A549 (cell line): Measurements from ENCODE around the gene AP3B1. TPM values are rescaled to one million over a fixed set of nuclear protein-coding genes. Genes with fewer than 3 reads are reported as not detected.
A peak's percentile ranks its signal among the peaks of the same experiment; 100 is the strongest.

Source experiments
- ATAC-seq, 2 experiments: fragments of 200-7000 bp in 1 of 2; fragments of >200 bp in 1 of 2; cut with Nextera tagmentation in 1 of 2; cut with Tn5 transposase in 1 of 2; 3 replicates each; pipeline versions ENCODE4 v1.8.0 to v1.9.1; 2018 to 2020; ENCODE audit warnings: mild to moderate bottlenecking in 1 of 2, moderate library complexity in 1 of 2
- CTCF ChIA-PET: fragments of 300-600 bp; sonication (Branson Sonifier 250); formaldehyde crosslinking; extraction: SDS; loops from one replicate; lab custom pipeline; 2021; ENCODE audit warnings: antibody characterized with exemption, inconsistent platforms; lab: Yijun Ruan, JAX
- POLR2A ChIA-PET: fragments of 350-600 bp; formaldehyde crosslinking; extraction: SDS; loops from one replicate; lab custom pipeline; 2021; ENCODE audit warnings: antibody characterized with exemption, inconsistent platforms; lab: Yijun Ruan, JAX
- DNase-seq, 2 experiments: peaks; one replicate each; pipeline versions ENCODE4 v3.0.0 to v3.0.0-alpha.2; 2011 to 2016; ENCODE audit warnings: low read depth in 1 of 2, low spot score in 1 of 2
- FAIRE-seq: peaks from 2 replicates; lab custom pipeline; 2011; peaks lifted over from hg19 to GRCh38; lab: Jason Lieb, UNC
- H3K27ac ChIP-seq, 2 experiments: fragments of >200 bp; sonication (Bioruptor Twin); formaldehyde crosslinking; 3 replicates each; pipeline ENCODE4 v1.5.1; 2016 to 2017
- H3K4me1 ChIP-seq: fragments of >200 bp; sonication (Bioruptor Twin); formaldehyde crosslinking; 3 replicates; pipeline ENCODE4 v1.6.1; 2016
- H3K4me2 ChIP-seq: fragments of >200 bp; sonication (Bioruptor Twin); formaldehyde crosslinking; 3 replicates; pipeline ENCODE4 v1.6.1; 2016
- H3K4me3 ChIP-seq: fragments of >200 bp; sonication (Bioruptor Twin); formaldehyde crosslinking; 3 replicates; pipeline ENCODE4 v1.5.1; 2016
- H3K9me3 ChIP-seq: fragments of >200 bp; sonication (Bioruptor Twin); formaldehyde crosslinking; 3 replicates; pipeline ENCODE4 v1.6.1; 2016
- CHD2 ChIP-seq: fragments of 150-350 bp; IDR thresholded peaks from 2 replicates; pipeline ENCODE4 v1.6.1; 2014; ENCODE audit warnings: low read length; ENCODE audit not compliant: partially characterized antibody
- CHD4 ChIP-seq: fragments of 200-600 bp; sonication (generic); IDR thresholded peaks from 2 replicates; pipeline ENCODE4 v1.6.1; 2016; ENCODE audit warnings: antibody characterized with exemption, mild to moderate bottlenecking, borderline replicate concordance
- E2F6 ChIP-seq: IDR thresholded peaks from 2 replicates; pipeline ENCODE4 v1.6.1; 2012; ENCODE audit warnings: low read depth, borderline replicate concordance
- EHF ChIP-seq: fragments of 250-450 bp; sonication (Bioruptor Pico); IDR thresholded peaks from 2 replicates; pipeline ENCODE4 v1.5.0; 2020; ENCODE audit warnings: mild to moderate bottlenecking
- FOSL2 ChIP-seq, 2 experiments: fragments of 450-650 bp in 1 of 2; fragments of >200 bp in 1 of 2; sonication (Bioruptor Twin) in 1 of 2; formaldehyde crosslinking; IDR thresholded peaks; 2 replicates each; pipeline versions ENCODE4 v1.5.0 to v1.6.1; 2016 to 2020; ENCODE audit warnings: mild to moderate bottlenecking in 1 of 2, moderate library complexity in 1 of 2
- HDAC2 ChIP-seq: fragments of 200-600 bp; sonication (generic); IDR thresholded peaks from 2 replicates; pipeline ENCODE4 v1.6.1; 2016
- HEYL ChIP-seq: fragments of 250-450 bp; sonication (Bioruptor Pico); IDR thresholded peaks from 2 replicates; pipeline ENCODE4 v1.8.0; 2021; ENCODE audit warnings: mild to moderate bottlenecking, moderate library complexity
- HMGXB4 ChIP-seq: fragments of 250-450 bp; sonication (Bioruptor Pico); IDR thresholded peaks from 2 replicates; pipeline ENCODE4 v1.5.0; 2021; ENCODE audit warnings: mild to moderate bottlenecking, moderate library complexity, borderline replicate concordance
- HOXA7 ChIP-seq: fragments of 250-450 bp; sonication (Bioruptor Pico); IDR thresholded peaks from 2 replicates; pipeline ENCODE4 v1.5.0; 2020; ENCODE audit warnings: mild to moderate bottlenecking, moderate library complexity
- JUNB ChIP-seq: fragments of >200 bp; sonication (Bioruptor Twin); formaldehyde crosslinking; IDR thresholded peaks from 2 replicates; pipeline ENCODE4 v1.6.1; 2016
- KDM1A ChIP-seq: fragments of 200-600 bp; sonication (generic); IDR thresholded peaks from 2 replicates; pipeline ENCODE4 v1.6.1; 2016; ENCODE audit warnings: low read depth, mild to moderate bottlenecking
- KDM5A ChIP-seq: fragments of 200-600 bp; sonication (generic); IDR thresholded peaks from 2 replicates; pipeline ENCODE4 v1.6.1; 2016; ENCODE audit warnings: antibody characterized with exemption, mild to moderate bottlenecking
- MAFK ChIP-seq: fragments of 450-650 bp; IDR thresholded peaks from 2 replicates; pipeline ENCODE4 v1.6.1; 2014; ENCODE audit not compliant: partially characterized antibody
- MAZ ChIP-seq: fragments of 150-350 bp; IDR thresholded peaks from 2 replicates; pipeline ENCODE4 v1.6.1; 2014; ENCODE audit warnings: antibody characterized with exemption, low read depth, low read length, borderline replicate concordance
- MYC ChIP-seq: IDR thresholded peaks from 2 replicates; pipeline ENCODE4 v1.6.1; 2012; ENCODE audit warnings: mild to moderate bottlenecking, inconsistent platforms, low read length, improper control_type of control experiment, borderline replicate concordance
- PHF8 ChIP-seq: fragments of 200-600 bp; sonication (generic); IDR thresholded peaks from 2 replicates; pipeline ENCODE4 v1.6.1; 2016; ENCODE audit warnings: low read depth, mild to moderate bottlenecking, antibody characterized with exemption, moderate library complexity, borderline replicate concordance
- RAD21 ChIP-seq, 2 experiments: fragments of >200 bp in 1 of 2; sonication (Bioruptor Twin) in 1 of 2; formaldehyde crosslinking in 1 of 2; IDR thresholded peaks in 1 of 2; conservative IDR thresholded peaks in 1 of 2; 2 replicates in 1 of 2; 3 replicates in 1 of 2; pipeline ENCODE4 v1.6.1; 2012 to 2018; ENCODE audit warnings: inconsistent platforms in 1 of 2
- RCOR1 ChIP-seq: fragments of 150-350 bp; IDR thresholded peaks from 2 replicates; pipeline ENCODE4 v1.6.1; 2014; ENCODE audit warnings: antibody characterized with exemption, low read length, low read depth
- RFX5 ChIP-seq: fragments of 450-650 bp; IDR thresholded peaks from 2 replicates; pipeline ENCODE4 v1.7.1; 2014; ENCODE audit warnings: antibody characterized with exemption, mild to moderate bottlenecking, moderate library complexity
- TFCP2L1 ChIP-seq: fragments of 250-450 bp; sonication (Bioruptor Pico); IDR thresholded peaks from 2 replicates; pipeline ENCODE4 v1.5.0; 2021; ENCODE audit warnings: mild to moderate bottlenecking
- TP53 ChIP-seq: fragments of 250-450 bp; sonication (Bioruptor Pico); IDR thresholded peaks from 2 replicates; pipeline ENCODE4 v1.5.0; 2021; ENCODE audit warnings: mild to moderate bottlenecking, moderate library complexity
- ZC3H11A ChIP-seq: fragments of 450-650 bp; IDR thresholded peaks from 2 replicates; pipeline ENCODE4 v1.6.1; 2014; ENCODE audit warnings: antibody characterized with exemption, mild to moderate bottlenecking
- WGBS: methylation state at CpG from one replicate; pipeline ENCODE4 v1.1.6; 2017; ENCODE audit errors: missing lambda C conversion rate; 5-methylcytosine and 5-hydroxymethylcytosine counted together
- polyA plus RNA-seq, 4 experiments: library from polyadenylated mRNA; depleted of rRNA in 3 of 4; stranded (reverse); fragments of >200 nt; fragmentation: RNase III in 1 of 4; extraction: RNeasy Plus Mini Kit Qiagen cat#74134 plus additional on column Dnase treatment in 1 of 4; gene quantifications; 2 replicates in 3 of 4; 3 replicates in 1 of 4; pipeline ENCODE4 v1.2.3, GENCODE V29; 2011 to 2017
- TF ChIP-seq, protein P1 (sequence below): fragments of 150-350 bp; IDR thresholded peaks from 2 replicates; pipeline ENCODE4 v1.6.1; 2014; ENCODE audit warnings: low read depth, mild to moderate bottlenecking, low read length
- TF ChIP-seq, protein P2 (sequence below): fragments of >200 bp; sonication (Bioruptor Twin); formaldehyde crosslinking; IDR thresholded peaks from 2 replicates; pipeline ENCODE4 v1.6.1; 2016

AP3B1 gene
- polyA plus RNA-seq, 2 of the 4 experiments (the other 2 are of a cell fraction) = 52.4 to 70.5 TPM

DNA sequence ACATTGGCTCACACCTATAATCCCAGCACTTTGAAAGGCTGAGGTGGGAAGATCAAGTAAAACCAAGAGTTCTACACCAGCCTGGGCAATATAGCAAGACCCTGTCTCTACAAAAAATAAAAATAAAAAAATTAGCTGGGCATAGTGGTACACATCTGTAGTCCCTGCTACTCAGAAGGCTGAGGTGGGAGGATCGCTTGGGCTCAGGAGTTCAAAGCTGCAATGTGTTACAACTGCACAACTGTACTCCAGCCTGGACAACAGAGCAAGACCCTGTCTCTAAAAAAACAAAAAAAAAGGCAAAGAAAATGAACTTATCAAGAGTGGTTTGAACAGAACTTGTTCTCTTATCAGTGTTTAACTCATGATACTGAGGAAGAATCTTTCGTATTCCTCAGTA, 29.3 kb downstream of the AP3B1 start:
- Histone ChIP-seq H3K4me1 (no peaks in the 10 kb centered on the region; the same call in 2 of the 3 replicates), H3K27ac (no peak overlapping the region), H3K9me3 (no peaks in the 10 kb centered on the region), H3K4me2 (no peak overlapping the region), H3K4me3 (no peak overlapping the region)
- ChIA-PET CTCF (interaction anchor here (0.8 kb wide), 1 partner anchor 27 kb away, joined by 3 read pairs; no protein-coding TSS in a partner anchor), POLR2A (no interaction called here)
- FAIRE-seq (no peak), DNase-seq (no peak), ATAC-seq (no peak)
- TF ChIP-seq, protein P1, sequence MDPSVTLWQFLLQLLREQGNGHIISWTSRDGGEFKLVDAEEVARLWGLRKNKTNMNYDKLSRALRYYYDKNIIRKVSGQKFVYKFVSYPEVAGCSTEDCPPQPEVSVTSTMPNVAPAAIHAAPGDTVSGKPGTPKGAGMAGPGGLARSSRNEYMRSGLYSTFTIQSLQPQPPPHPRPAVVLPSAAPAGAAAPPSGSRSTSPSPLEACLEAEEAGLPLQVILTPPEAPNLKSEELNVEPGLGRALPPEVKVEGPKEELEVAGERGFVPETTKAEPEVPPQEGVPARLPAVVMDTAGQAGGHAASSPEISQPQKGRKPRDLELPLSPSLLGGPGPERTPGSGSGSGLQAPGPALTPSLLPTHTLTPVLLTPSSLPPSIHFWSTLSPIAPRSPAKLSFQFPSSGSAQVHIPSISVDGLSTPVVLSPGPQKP = no peak
- TF ChIP-seq TP53 (CRISPR knock-in tag) = no peak
- no peak for TF ChIP-seq ZC3H11A
- TF ChIP-seq CHD4 = no peak
- TF ChIP-seq KDM1A = no peak
- no peak for TF ChIP-seq HEYL (CRISPR knock-in tag)
- no peak for TF ChIP-seq RCOR1
- WGBS = 95% methylated on average over 2 of the region's 2 CpGs

GRCh38 chr5:78264600-78264999, 29.9 kb downstream of the AP3B1 start:
- Histone ChIP-seq H3K4me3 (no peak overlapping the region), H3K27ac (no peak overlapping the region), H3K4me1 (no peaks in the 10 kb centered on the region; the same call in 2 of the 3 replicates), H3K9me3 (no peaks in the 10 kb centered on the region), H3K4me2 (no peak overlapping the region)
- ChIA-PET CTCF (no interaction called here), POLR2A (no interaction called here)
- WGBS = 86% methylated on average over 1 of the region's 1 CpG
- TF ChIP-seq MAFK (peak; percentile 59), HMGXB4 (no peak)
- FAIRE-seq = no peak
- no peak for ATAC-seq
- DNase-seq = no peak

- CTCF ChIA-PET = no interaction called here
Measured at GRCh38 chr5:78260771-78261170, 33.7 kb downstream of the AP3B1 start.

More at GRCh38 chr5:78260771-78261170, 33.7 kb downstream of the AP3B1 start:
- TF ChIP-seq RFX5 = no peak
- no peak for TF ChIP-seq JUNB
- no peak for TF ChIP-seq HOXA7 (CRISPR knock-in tag)
- no peak for TF ChIP-seq E2F6
- no peak for TF ChIP-seq MYC
- TF ChIP-seq FOSL2 (IDR thresholded peaks at IDR 0.05) = no peak
- no peak for TF ChIP-seq FOSL2 (CRISPR knock-in tag; IDR thresholded peaks at IDR 0.05)
- no peak for TF ChIP-seq RAD21 (conservative IDR thresholded peaks at IDR 0.05 in 1 of 2, IDR thresholded peaks at IDR 0.05 in 1 of 2)
- no peak for TF ChIP-seq PHF8
- no peak for TF ChIP-seq TFCP2L1 (CRISPR knock-in tag)
- no peak for TF ChIP-seq CHD2
- TF ChIP-seq, protein P2, sequence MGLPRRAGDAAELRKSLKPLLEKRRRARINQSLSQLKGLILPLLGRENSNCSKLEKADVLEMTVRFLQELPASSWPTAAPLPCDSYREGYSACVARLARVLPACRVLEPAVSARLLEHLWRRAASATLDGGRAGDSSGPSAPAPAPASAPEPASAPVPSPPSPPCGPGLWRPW = no peak
- no peak for TF ChIP-seq KDM5A
- TF ChIP-seq MAZ = no peak
- TF ChIP-seq EHF (CRISPR knock-in tag) = no peak
- TF ChIP-seq HDAC2 = no peak
- Histone ChIP-seq H3K4me3 (no peak overlapping the region), H3K27ac (no peak overlapping the region), H3K4me2 (no peak overlapping the region), H3K4me1 (no peaks in the 10 kb centered on the region; the same call in 2 of the 3 replicates), H3K9me3 (no peaks in the 10 kb centered on the region)
- POLR2A ChIA-PET = interaction anchor here (0.7 kb wide), 1 partner anchor 720 kb away, joined by 3 read pairs; no protein-coding TSS in a partner anchor
- FAIRE-seq (no peak), DNase-seq (no peak), ATAC-seq (no peak)
- 90% methylated on average over 2 of the region's 2 CpGs for WGBS
